Measurements from ENCODE around the gene LRP2BP.
"Not testable (repeated sequence)": the region's sequence is repeated elsewhere in the genome, so short reads cannot be mapped to it uniquely, and the experiment has no call there.

The LRP2BP gene

DNA sequence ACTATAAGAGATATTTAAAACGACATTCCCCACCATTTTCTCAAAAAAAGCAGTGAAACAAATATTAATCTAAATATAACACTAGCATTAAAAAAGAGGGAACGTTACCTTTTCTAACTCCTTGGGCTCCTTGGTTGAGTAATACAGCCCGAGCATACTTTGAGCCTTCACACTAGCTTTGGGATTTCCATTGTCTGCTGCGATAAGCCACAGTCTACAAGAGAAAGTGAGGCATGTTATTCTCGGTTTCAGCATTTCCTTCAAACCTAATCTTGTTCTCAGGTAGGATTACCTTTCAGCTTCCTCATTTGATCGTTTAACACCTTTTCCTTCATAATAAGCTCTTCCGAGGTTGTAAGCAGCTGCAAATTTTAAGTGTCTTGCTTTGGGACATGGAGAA is 21.7 kb downstream of the LRP2BP start:
- Histone ChIP-seq H3K4me1 (no peaks in the 10 kb centered on the region; the same call in 1 of the 2 replicates), H3K36me3 (no peaks in the 10 kb centered on the region), H3K9me3 (no peaks in the 10 kb centered on the region), H3K4me3 (ENCODE audit: low read depth, low read length) (no peak overlapping the region), H3K27me3 (no peaks in the 10 kb centered on the region)
- TF ChIP-seq, protein P1, sequence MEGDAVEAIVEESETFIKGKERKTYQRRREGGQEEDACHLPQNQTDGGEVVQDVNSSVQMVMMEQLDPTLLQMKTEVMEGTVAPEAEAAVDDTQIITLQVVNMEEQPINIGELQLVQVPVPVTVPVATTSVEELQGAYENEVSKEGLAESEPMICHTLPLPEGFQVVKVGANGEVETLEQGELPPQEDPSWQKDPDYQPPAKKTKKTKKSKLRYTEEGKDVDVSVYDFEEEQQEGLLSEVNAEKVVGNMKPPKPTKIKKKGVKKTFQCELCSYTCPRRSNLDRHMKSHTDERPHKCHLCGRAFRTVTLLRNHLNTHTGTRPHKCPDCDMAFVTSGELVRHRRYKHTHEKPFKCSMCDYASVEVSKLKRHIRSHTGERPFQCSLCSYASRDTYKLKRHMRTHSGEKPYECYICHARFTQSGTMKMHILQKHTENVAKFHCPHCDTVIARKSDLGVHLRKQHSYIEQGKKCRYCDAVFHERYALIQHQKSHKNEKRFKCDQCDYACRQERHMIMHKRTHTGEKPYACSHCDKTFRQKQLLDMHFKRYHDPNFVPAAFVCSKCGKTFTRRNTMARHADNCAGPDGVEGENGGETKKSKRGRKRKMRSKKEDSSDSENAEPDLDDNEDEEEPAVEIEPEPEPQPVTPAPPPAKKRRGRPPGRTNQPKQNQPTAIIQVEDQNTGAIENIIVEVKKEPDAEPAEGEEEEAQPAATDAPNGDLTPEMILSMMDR (IDR thresholded peaks at IDR 0.05; ENCODE audit: low read depth, low read length): no peak
- no peak for DNase-seq

DNA sequence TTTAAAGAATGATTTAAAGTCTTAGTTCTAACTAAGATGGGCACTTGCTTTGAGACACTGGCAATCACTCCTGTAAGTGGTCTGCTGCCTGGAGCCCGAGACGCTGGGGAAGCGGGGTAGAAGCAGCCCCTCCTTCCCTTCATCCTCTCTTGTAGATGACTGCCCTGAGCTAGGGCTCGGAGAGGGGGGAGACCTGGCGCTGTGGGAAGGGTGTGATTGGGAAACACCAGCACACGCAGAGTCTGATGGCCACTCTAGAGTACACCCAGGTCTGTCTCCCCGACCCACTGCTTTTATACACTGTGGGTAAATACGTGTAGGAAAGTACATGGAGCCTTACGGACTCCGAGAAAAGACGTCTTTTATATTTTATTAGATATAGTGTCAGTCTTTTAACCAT is 24.0 kb downstream of the LRP2BP start:
- H3K4me1 ChIP-seq: no peaks in the 10 kb centered on the region; the same call in 1 of the 2 replicates
- no peaks in the 10 kb centered on the region for H3K27me3 ChIP-seq
- H3K9me3 ChIP-seq: no peaks in the 10 kb centered on the region
- TF ChIP-seq, protein P1 (IDR thresholded peaks at IDR 0.05; ENCODE audit: low read depth, low read length): no peak
- no peak overlapping the region for H3K4me3 ChIP-seq (ENCODE audit: low read depth, low read length)
- H3K36me3 ChIP-seq: no peaks in the 10 kb centered on the region
- DNase-seq: no peak

DNA sequence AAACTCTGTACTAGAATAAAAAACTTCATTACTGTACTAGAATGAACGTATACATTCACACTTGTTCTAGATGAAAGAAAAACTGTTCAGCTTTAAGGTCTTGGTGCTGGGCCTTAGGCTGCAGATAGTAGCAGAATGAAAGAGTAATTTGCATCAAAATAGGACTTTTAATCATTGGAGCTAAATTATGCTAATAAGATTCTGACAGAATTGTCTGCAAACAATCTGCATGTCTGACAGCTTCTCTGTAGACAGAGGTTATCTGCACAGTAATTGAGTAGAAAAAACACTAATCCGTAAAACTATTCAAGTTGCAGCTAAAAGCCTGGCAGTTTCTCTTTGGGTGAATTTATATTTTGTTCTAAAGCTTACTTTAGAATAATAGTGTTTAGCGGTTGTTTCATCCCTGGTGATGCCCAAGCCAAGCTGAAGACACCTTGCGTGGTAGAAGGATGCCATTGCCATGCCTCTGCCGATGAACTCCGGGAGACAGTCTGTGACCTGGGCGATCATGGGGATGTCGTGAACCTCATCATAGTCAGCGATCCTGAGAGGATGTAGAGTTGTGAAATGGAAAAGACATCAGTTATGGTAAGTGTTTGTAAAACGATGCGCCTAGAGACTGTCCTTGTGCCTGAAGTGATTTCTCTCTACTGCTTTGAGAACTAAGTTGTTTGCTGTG is 25.3 kb downstream of the LRP2BP start:
- no peaks in the 10 kb centered on the region for H3K27me3 ChIP-seq
- no peak for DNase-seq
- TF ChIP-seq, protein P1 (IDR thresholded peaks at IDR 0.05; ENCODE audit: low read depth, low read length): no peak
- H3K4me1 ChIP-seq: no peaks in the 10 kb centered on the region; the same call in 1 of the 2 replicates
- no peak overlapping the region for H3K4me3 ChIP-seq (ENCODE audit: low read depth, low read length)
- no peaks in the 10 kb centered on the region for H3K36me3 ChIP-seq
- H3K9me3 ChIP-seq: no peaks in the 10 kb centered on the region

DNA sequence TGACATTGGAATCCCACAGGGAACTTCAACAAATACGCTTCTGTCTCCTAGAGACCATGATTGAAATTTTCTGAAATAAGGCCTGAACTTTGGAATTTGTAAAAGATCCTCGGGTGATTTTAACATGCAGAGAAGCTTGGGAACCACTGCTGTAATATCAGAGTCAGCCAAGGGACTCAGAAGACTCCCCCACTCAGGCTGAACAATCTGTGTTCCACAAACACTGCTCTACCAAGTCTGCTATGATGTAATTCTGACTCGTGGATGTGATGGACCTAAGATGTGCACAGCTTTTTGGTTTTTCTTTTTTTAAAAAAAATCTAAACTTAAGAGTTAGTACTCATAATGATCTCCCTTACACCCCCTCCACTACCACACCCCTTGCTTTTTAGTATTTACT is 26.0 kb downstream of the LRP2BP start:
- H3K4me1 ChIP-seq: no peaks in the 10 kb centered on the region; the same call in 1 of the 2 replicates
- H3K27me3 ChIP-seq: no peaks in the 10 kb centered on the region
- no peak for DNase-seq
- TF ChIP-seq, protein P1 (IDR thresholded peaks at IDR 0.05; ENCODE audit: low read depth, low read length): no peak
- H3K36me3 ChIP-seq: no peaks in the 10 kb centered on the region
- H3K9me3 ChIP-seq: no peaks in the 10 kb centered on the region
- H3K4me3 ChIP-seq (ENCODE audit: low read depth, low read length): no peak overlapping the region

DNA sequence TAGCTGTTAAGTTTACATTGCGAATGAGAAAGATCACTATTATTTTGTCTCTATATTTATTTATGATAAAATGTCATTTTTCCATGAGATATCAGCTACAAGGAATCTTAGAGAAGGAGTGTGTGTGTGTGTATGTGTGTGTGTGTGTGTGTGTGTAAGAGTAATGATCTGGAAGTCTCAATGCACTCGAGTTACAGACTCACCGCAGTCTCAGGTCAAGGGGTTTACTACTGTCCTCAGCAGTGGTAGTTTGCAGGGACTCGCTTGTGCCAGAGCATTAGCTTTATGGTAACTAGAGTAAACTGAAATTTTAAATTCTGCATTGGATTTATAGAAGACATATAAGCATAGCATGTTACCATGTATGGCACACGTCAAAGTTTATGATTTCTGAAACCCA is 30.8 kb downstream of the LRP2BP start:
- H3K4me3 ChIP-seq (ENCODE audit: low read depth, low read length): no peak overlapping the region
- TF ChIP-seq, protein P1 (IDR thresholded peaks at IDR 0.05; ENCODE audit: low read depth, low read length): no peak
- H3K4me1 ChIP-seq: peaks cover 3% of the 10 kb centered on the region
- H3K27me3 ChIP-seq: no peaks in the 10 kb centered on the region
- H3K9me3 ChIP-seq: no peaks in the 10 kb centered on the region
- no peak for DNase-seq
- H3K36me3 ChIP-seq: no peaks in the 10 kb centered on the region

DNA sequence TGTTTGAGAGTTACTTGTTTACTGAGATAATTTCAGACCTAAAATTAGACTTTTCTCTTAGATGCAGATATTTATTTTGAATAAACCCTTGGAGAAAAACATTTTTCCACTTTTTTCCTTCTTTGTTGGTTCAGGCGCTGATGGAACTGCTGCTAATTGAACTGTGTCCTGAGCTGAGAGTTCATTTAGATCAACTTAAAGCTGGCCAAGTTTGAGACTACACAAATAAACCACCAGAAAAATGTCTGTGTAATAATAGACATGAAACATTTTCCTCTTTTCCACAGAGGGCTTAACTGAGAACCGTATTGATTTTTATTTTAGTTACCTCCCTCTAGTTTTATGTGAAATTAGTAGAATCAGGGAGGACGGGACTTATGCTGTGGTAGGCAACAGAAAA is 32.5 kb downstream of the LRP2BP start:
- TF ChIP-seq, protein P1 (IDR thresholded peaks at IDR 0.05; ENCODE audit: low read depth, low read length): no peak
- Histone ChIP-seq H3K36me3 (no peaks in the 10 kb centered on the region), H3K9me3 (no peaks in the 10 kb centered on the region), H3K27me3 (no peaks in the 10 kb centered on the region), H3K4me1 (peaks cover 9% of the 10 kb centered on the region), H3K4me3 (ENCODE audit: low read depth, low read length) (no peak overlapping the region)
- no peak for DNase-seq

DNA sequence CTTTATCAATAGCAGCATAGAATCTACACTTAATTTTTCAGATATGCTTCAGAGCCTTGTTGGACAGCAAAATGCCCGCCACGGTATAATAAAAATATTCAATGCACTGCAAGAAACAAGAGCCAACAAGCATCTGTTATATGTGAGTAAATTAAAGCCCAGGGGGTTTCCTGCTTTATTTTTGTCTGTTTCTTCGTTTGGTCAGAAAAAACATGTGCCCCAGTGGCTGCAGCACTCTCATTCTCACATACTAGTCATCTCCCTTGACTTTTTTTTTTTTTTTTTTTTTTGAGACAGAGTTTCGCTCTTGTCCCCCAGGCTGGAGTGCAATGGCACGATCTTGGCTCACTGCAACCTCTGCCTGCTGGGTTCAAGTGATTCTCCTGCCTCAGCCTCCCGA is 33.2 kb downstream of the LRP2BP start:
- DNase-seq; H3K4me1 ChIP-seq; H3K36me3 ChIP-seq; H3K9me3 ChIP-seq; H3K4me3 ChIP-seq (ENCODE audit: low read depth, low read length); H3K27me3 ChIP-seq: not testable (repeated sequence)

Data from BE2C (cell line).